GM23338 (cell line): ENCODE measurements around the gene TSHZ2. TPM values are rescaled to one million over a fixed set of nuclear protein-coding genes. Genes with fewer than 3 reads are reported as not detected.

Experiments used
- ATAC-seq: fragments of 200-7000 bp; cut with Tn5 transposase; 3 replicates; pipeline ENCODE4 v1.9.1; 2020
- DNase-seq: peaks from one replicate; pipeline ENCODE4 v3.0.0-alpha.2; 2015; ENCODE audit warnings: low spot score
- H2AFZ ChIP-seq: fragments of 200-600 bp; sonication (generic); 2 replicates; pipeline ENCODE4 v1.8.0; 2016; ENCODE audit warnings: antibody characterized with exemption, mild to moderate bottlenecking, moderate library complexity
- H3F3A ChIP-seq: fragments of 200-600 bp; sonication (generic); replicated peaks from 2 replicates; pipeline ENCODE4 v1.8.0; 2017; ENCODE audit warnings: antibody characterized with exemption, mixed run types, low read depth
- H3K27ac ChIP-seq: fragments of 200-600 bp; sonication (generic); 2 replicates; pipeline ENCODE4 v1.6.1; 2016; ENCODE audit warnings: low read depth
- H3K27me3 ChIP-seq: fragments of 200-600 bp; sonication (generic); 2 replicates; pipeline ENCODE4 v1.8.0; 2016; ENCODE audit warnings: mild to moderate bottlenecking, mixed run types, moderate library complexity; ENCODE audit not compliant: insufficient read depth
- H3K36me3 ChIP-seq: fragments of 200-600 bp; sonication (generic); 2 replicates; pipeline ENCODE4 v1.8.0; 2016; ENCODE audit warnings: mild to moderate bottlenecking; ENCODE audit not compliant: insufficient read depth
- H3K4me1 ChIP-seq: fragments of 200-600 bp; sonication (generic); 2 replicates; pipeline ENCODE4 v1.8.0; 2016; ENCODE audit warnings: mild to moderate bottlenecking, moderate library complexity; ENCODE audit not compliant: insufficient read depth
- H3K4me2 ChIP-seq: fragments of 200-600 bp; sonication (generic); 2 replicates; pipeline ENCODE4 v1.7.1; 2017; ENCODE audit warnings: mixed run types
- H3K4me3 ChIP-seq: fragments of 200-600 bp; sonication (generic); 2 replicates; pipeline ENCODE4 v1.6.1; 2016; ENCODE audit warnings: mixed run types
- H3K79me2 ChIP-seq: fragments of 200-600 bp; sonication (generic); replicated peaks from 2 replicates; pipeline ENCODE4 v1.8.0; 2017; ENCODE audit warnings: mild to moderate bottlenecking; ENCODE audit not compliant: insufficient read depth
- H3K9me2 ChIP-seq: fragments of 200-600 bp; sonication (generic); 2 replicates; pipeline ENCODE4 v1.8.0; 2017; ENCODE audit not compliant: insufficient read depth
- H4K20me1 ChIP-seq: fragments of 200-600 bp; sonication (generic); replicated peaks from 2 replicates; pipeline ENCODE4 v1.8.0; 2017; ENCODE audit warnings: mild to moderate bottlenecking; ENCODE audit not compliant: insufficient read depth
- H3K27ac Mint-ChIP-seq: 2 replicates; pipeline ENCODE4 v1.8.0; 2020; ENCODE audit warnings: inconsistent platforms, mild to moderate bottlenecking, moderate library complexity, mixed read lengths
- H3K27me3 Mint-ChIP-seq: 3 replicates; pipeline ENCODE4 v1.8.0; 2022; ENCODE audit warnings: low read depth, mild to moderate bottlenecking, moderate library complexity, mixed read lengths, inconsistent platforms; ENCODE audit not compliant: insufficient read depth, poor library complexity
- H3K36me3 Mint-ChIP-seq: 3 replicates; pipeline ENCODE4 v1.8.0; 2021; ENCODE audit warnings: low read depth, mild to moderate bottlenecking, inconsistent platforms, moderate library complexity, mixed read lengths
- H3K4me1 Mint-ChIP-seq: 3 replicates; pipeline ENCODE4 v1.8.0; 2020; ENCODE audit warnings: mild to moderate bottlenecking, inconsistent platforms, mixed read lengths
- H3K4me3 Mint-ChIP-seq: 3 replicates; pipeline ENCODE4 v1.8.0; 2021; ENCODE audit warnings: moderate library complexity, mild to moderate bottlenecking, inconsistent platforms, mixed read lengths
- H3K9me3 Mint-ChIP-seq: 3 replicates; pipeline ENCODE4 v1.8.0; 2020; ENCODE audit warnings: moderate library complexity, mild to moderate bottlenecking, inconsistent platforms, mixed read lengths
- CREB1 ChIP-seq: fragments of 250-450 bp; sonication (Bioruptor Pico); IDR thresholded peaks from 2 replicates; pipeline ENCODE4 v1.5.0; 2020; ENCODE audit warnings: low read depth, mild to moderate bottlenecking, moderate library complexity
- CTCF ChIP-seq, 2 experiments: fragments of 200-600 bp in 1 of 2; sonication (generic) in 1 of 2; conservative IDR thresholded peaks; 2 replicates each; pipeline versions ENCODE4 v1.5.1 to v1.6.1; 2016 to 2017; ENCODE audit warnings: antibody characterized with exemption in 2 of 2, low read depth in 2 of 2, mild to moderate bottlenecking in 2 of 2, moderate library complexity in 1 of 2
- ETS1 ChIP-seq: IDR thresholded peaks from 2 replicates; pipeline ENCODE4 v1.6.1; 2016; ENCODE audit warnings: antibody characterized with exemption
- EZH2 ChIP-seq: fragments of 200-600 bp; sonication (generic); IDR thresholded peaks from one replicate; pipeline ENCODE4 v1.8.0; 2017; ENCODE audit warnings: antibody characterized with exemption, mild to moderate bottlenecking, low read depth; ENCODE audit not compliant: unreplicated experiment
- EZH2phosphoT487 ChIP-seq: fragments of 200-600 bp; sonication (generic); IDR thresholded peaks from one replicate; pipeline ENCODE4 v1.8.1; 2018; ENCODE audit warnings: antibody characterized with exemption; ENCODE audit not compliant: unreplicated experiment
- JUNB ChIP-seq: IDR thresholded peaks from one replicate; pipeline ENCODE4 v1.6.1; 2016; ENCODE audit warnings: antibody characterized with exemption; ENCODE audit not compliant: unreplicated experiment
- NANOG ChIP-seq: IDR thresholded peaks from 2 replicates; pipeline ENCODE4 v1.6.1; 2016; ENCODE audit warnings: antibody characterized with exemption, borderline replicate concordance
- POLR2AphosphoS5 ChIP-seq: IDR thresholded peaks from 2 replicates; pipeline ENCODE4 v1.6.1; 2016; ENCODE audit warnings: antibody characterized with exemption, low read depth
- REST ChIP-seq: IDR thresholded peaks from one replicate; pipeline ENCODE4 v1.6.1; 2018; ENCODE audit warnings: antibody characterized with exemption; ENCODE audit not compliant: unreplicated experiment
- STAT1 ChIP-seq: IDR thresholded peaks from one replicate; pipeline ENCODE4 v1.6.1; 2016; ENCODE audit warnings: antibody characterized with exemption; ENCODE audit not compliant: unreplicated experiment
- ZNF114 ChIP-seq: fragments of 250-450 bp; sonication (Bioruptor Pico); IDR thresholded peaks from 2 replicates; pipeline ENCODE4 v1.5.0; 2020; ENCODE audit warnings: mild to moderate bottlenecking, moderate library complexity
- ZNF331 ChIP-seq: fragments of 250-450 bp; sonication (Bioruptor Pico); IDR thresholded peaks from 2 replicates; pipeline ENCODE4 v1.5.0; 2020; ENCODE audit warnings: low read depth, mild to moderate bottlenecking, moderate library complexity
- ZNF462 ChIP-seq: fragments of 250-450 bp; sonication (Bioruptor Pico); IDR thresholded peaks from 2 replicates; pipeline ENCODE4 v1.5.0; 2020; ENCODE audit warnings: mild to moderate bottlenecking, moderate library complexity
- polyA plus RNA-seq: library from polyadenylated mRNA; unstranded; fragments of >200 nt; fragmentation: Nextera tagmentation; extraction: Ambion mirVana; gene quantifications from 2 replicates; pipeline ENCODE4 v1.2.1, GENCODE V29; 2016
- total RNA-seq: library from RNA; depleted of rRNA; stranded (reverse); fragments of >200 nt; shearing (Covaris generic); gene quantifications from 2 replicates; pipeline ENCODE4 v1.2.3, GENCODE V29; 2014

Gene TSHZ2
- total and polyA plus RNA-seq, 2 experiments from 2014 or later, result 0.49 to 1.3 TPM

GRCh38 chr20:53174454-53174853 is 202.3 kb downstream of the TSHZ2 start:
- no peaks in the 10 kb centered on the region for H3K79me2 ChIP-seq
- 0 out of 2 replicates have a peak, but pooled peaks cover 5% of the 10 kb centered on the region for H3K4me1 ChIP-seq
- Mint-ChIP-seq H3K36me3 (no peaks in the 10 kb centered on the region), H3K4me3 (no peak overlapping the region), H3K27me3 (peaks cover 3% of the 10 kb centered on the region), H3K4me1 (peaks cover 9% of the 10 kb centered on the region), H3K27ac (no peak overlapping the region), H3K9me3 (no peaks in the 10 kb centered on the region)
- TF ChIP-seq JUNB, result no peak
- TF ChIP-seq EZH2, result no peak
- TF ChIP-seq CTCF (conservative IDR thresholded peaks at IDR 0.05; ENCODE audit: low read depth in 2 of 2), result no peak
- no peak for TF ChIP-seq EZH2phosphoT487
- no peak for TF ChIP-seq ZNF462 (CRISPR knock-in tag)
- no peak for TF ChIP-seq ZNF114 (CRISPR knock-in tag)
- no peak for TF ChIP-seq ETS1
- no peak for TF ChIP-seq NANOG
- no peak for TF ChIP-seq CREB1 (CRISPR knock-in tag)
- no peak for TF ChIP-seq REST
- no peak for TF ChIP-seq ZNF331
- no peak for TF ChIP-seq STAT1
- TF ChIP-seq POLR2AphosphoS5, result no peak
- H3F3A ChIP-seq, result no peaks in the 10 kb centered on the region
- ATAC-seq, result no peak
- no peak overlapping the region for H2AFZ ChIP-seq
- H3K4me3 ChIP-seq, result no peak overlapping the region
- H3K4me2 ChIP-seq, result no peak overlapping the region
- H4K20me1 ChIP-seq, result no peaks in the 10 kb centered on the region
- no peak for DNase-seq
- H3K9me2 ChIP-seq, result no peaks in the 10 kb centered on the region
- H3K27ac ChIP-seq, result no peak overlapping the region
- no peaks in the 10 kb centered on the region for H3K27me3 ChIP-seq
- H3K36me3 ChIP-seq, result no peaks in the 10 kb centered on the region
